NK-92 (cell line): ENCODE results near the gene KRT23.

Experiments used
- DNase-seq: peaks from one replicate; lab custom pipeline; 2025; ENCODE audit not compliant: unreplicated experiment; lab: John Stamatoyannopoulos, UW

The KRT23 gene

GRCh38 chr17:40937384-40937819, at the start of gene KRT23:
KRT23 (minus strand) TSS chr17:40937646; CDS start chr17:40936603, 1,043 bp downstream.
- no peak for DNase-seq

GRCh38 chr17:40986920-40987319, 49.5 kb upstream of the KRT23 start:
- DNase-seq = no peak

- no peak for DNase-seq
Measured at GRCh38 chr17:40984226-40984625, 46.8 kb upstream of the KRT23 start, which contains the start of gene KRT40. KRT40 (minus strand) TSS chr17:40984326; CDS start chr17:40984273, 53 bp downstream.

GRCh38 chr17:40981115-40981514, 43.7 kb upstream of the KRT23 start:
- DNase-seq = no peak

GRCh38 chr17:40980596-40980995, 43.1 kb upstream of the KRT23 start:
- DNase-seq = no peak

GRCh38 chr17:40980117-40980516, 42.7 kb upstream of the KRT23 start:
- no peak for DNase-seq

- DNase-seq = no peak
Measured at GRCh38 chr17:40978575-40979151, 41.2 kb upstream of the KRT23 start.

- no peak for DNase-seq
Measured at GRCh38 chr17:40975516-40975915, 38.1 kb upstream of the KRT23 start.

- DNase-seq = no peak
Measured at GRCh38 chr17:40974366-40974765, 36.9 kb upstream of the KRT23 start.

- DNase-seq = no peak
Measured at GRCh38 chr17:40967582-40967981, 30.1 kb upstream of the KRT23 start.

- DNase-seq = no peak
Measured at GRCh38 chr17:40966848-40967247, 29.4 kb upstream of the KRT23 start, which contains the start of gene KRT39. KRT39 (minus strand) TSS chr17:40966948; CDS start chr17:40966856, 92 bp downstream.

- no peak for DNase-seq
Measured at GRCh38 chr17:40963838-40964237, 26.4 kb upstream of the KRT23 start.

GRCh38 chr17:40962059-40962561, 24.7 kb upstream of the KRT23 start:
- no peak for DNase-seq

- DNase-seq = no peak
Measured at GRCh38 chr17:40961591-40961990, 24.1 kb upstream of the KRT23 start.

- DNase-seq = no peak
Measured at GRCh38 chr17:40960144-40960543, 22.7 kb upstream of the KRT23 start.

GRCh38 chr17:40958086-40958953, 20.9 kb upstream of the KRT23 start:
- no peak for DNase-seq

GRCh38 chr17:40956401-40957254, 19.2 kb upstream of the KRT23 start:
- DNase-seq = no peak

GRCh38 chr17:40953881-40954280, 16.4 kb upstream of the KRT23 start:
- no peak for DNase-seq

GRCh38 chr17:40952661-40953060, 15.2 kb upstream of the KRT23 start:
- no peak for DNase-seq

GRCh38 chr17:40952154-40952553, 14.7 kb upstream of the KRT23 start:
- DNase-seq = no peak

GRCh38 chr17:40951011-40951622, 13.7 kb upstream of the KRT23 start:
- no peak for DNase-seq
